Chondrocyte (in vitro differentiated cells): Measurements from ENCODE around the gene TCAP. TPM values are rescaled to one million over a fixed set of nuclear protein-coding genes. Genes with fewer than 3 reads are reported as not detected.

ENCODE experiments used
- DNase-seq: peaks from one replicate; pipeline ENCODE4 v3.0.0; 2021; ENCODE audit warnings: mixed read lengths, low spot score
- H3K27ac Mint-ChIP-seq: one replicate; pipeline ENCODE4 v1.8.0; 2021; ENCODE audit warnings: mild to moderate bottlenecking, moderate library complexity, mixed read lengths; ENCODE audit not compliant: unreplicated experiment
- H3K27me3 Mint-ChIP-seq: 2 replicates; pipeline ENCODE4 v1.8.0; 2021; ENCODE audit warnings: low read depth, mixed read lengths
- H3K36me3 Mint-ChIP-seq: 2 replicates; pipeline ENCODE4 v1.8.0; 2021; ENCODE audit warnings: low read depth, mixed read lengths
- H3K4me1 Mint-ChIP-seq: 2 replicates; pipeline ENCODE4 v1.8.0; 2021; ENCODE audit warnings: low read depth, mild to moderate bottlenecking, mixed read lengths
- H3K4me3 Mint-ChIP-seq: one replicate; pipeline ENCODE4 v1.8.0; 2021; ENCODE audit warnings: mild to moderate bottlenecking, moderate library complexity, mixed read lengths; ENCODE audit not compliant: unreplicated experiment
- H3K9me3 Mint-ChIP-seq: 2 replicates; pipeline ENCODE4 v1.8.0; 2021; ENCODE audit warnings: low read depth, mixed read lengths
- total RNA-seq: library from RNA; stranded (reverse); gene quantifications from 3 replicates; pipeline ENCODE4 v1.2.1, GENCODE V29; 2021
- TF ChIP-seq, protein P1 (sequence below): fragments of 200-600 bp; sonication (generic); IDR thresholded peaks from 2 replicates; pipeline ENCODE4 v1.5.0; 2021; ENCODE audit warnings: antibody characterized with exemption, mild to moderate bottlenecking, moderate library complexity

TCAP gene
- total RNA-seq, 1 donor from 2014 or later, result 0.77 TPM

DNA sequence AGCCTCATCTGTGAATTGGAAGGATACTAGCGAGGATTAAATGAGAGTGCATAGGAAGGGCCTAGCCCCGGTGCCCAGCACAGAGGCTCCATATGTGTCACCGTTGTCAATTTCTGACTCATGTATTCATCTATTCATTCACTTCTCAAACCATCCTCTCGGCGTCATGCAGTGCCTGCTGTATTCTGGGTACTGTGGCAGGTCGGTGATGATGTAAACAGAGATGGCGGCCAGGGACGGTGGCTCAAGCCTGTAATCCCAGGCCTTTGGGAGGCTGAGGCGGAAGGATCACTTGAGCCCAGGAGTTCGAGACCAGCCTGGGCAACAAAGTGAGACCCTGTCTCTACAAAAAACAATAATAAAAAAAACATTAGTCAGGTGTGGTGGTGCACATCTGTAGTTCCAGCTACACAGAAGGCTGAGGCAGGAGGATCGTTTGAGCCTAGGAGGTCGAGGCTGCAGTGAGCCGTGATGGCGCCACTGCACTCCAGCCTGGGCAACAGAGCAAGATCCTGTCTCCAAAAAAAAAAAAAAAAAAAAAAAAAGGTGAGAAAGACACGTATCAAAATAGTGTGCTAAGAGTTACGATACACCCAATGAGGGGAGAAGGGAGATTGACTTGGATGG, 42.7 kb upstream of the TCAP start:
- peaks cover 21% of the 10 kb centered on the region for H3K27me3 Mint-ChIP-seq
- no peaks in the 10 kb centered on the region for H3K9me3 Mint-ChIP-seq
- H3K4me1 Mint-ChIP-seq, result peaks cover 23% of the 10 kb centered on the region
- DNase-seq, result no peak
- TF ChIP-seq, protein P1, sequence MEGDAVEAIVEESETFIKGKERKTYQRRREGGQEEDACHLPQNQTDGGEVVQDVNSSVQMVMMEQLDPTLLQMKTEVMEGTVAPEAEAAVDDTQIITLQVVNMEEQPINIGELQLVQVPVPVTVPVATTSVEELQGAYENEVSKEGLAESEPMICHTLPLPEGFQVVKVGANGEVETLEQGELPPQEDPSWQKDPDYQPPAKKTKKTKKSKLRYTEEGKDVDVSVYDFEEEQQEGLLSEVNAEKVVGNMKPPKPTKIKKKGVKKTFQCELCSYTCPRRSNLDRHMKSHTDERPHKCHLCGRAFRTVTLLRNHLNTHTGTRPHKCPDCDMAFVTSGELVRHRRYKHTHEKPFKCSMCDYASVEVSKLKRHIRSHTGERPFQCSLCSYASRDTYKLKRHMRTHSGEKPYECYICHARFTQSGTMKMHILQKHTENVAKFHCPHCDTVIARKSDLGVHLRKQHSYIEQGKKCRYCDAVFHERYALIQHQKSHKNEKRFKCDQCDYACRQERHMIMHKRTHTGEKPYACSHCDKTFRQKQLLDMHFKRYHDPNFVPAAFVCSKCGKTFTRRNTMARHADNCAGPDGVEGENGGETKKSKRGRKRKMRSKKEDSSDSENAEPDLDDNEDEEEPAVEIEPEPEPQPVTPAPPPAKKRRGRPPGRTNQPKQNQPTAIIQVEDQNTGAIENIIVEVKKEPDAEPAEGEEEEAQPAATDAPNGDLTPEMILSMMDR, result no peak
- H3K27ac Mint-ChIP-seq, result no peak overlapping the region
- peaks cover 3% of the 10 kb centered on the region for H3K36me3 Mint-ChIP-seq
- no peak overlapping the region for H3K4me3 Mint-ChIP-seq

DNA sequence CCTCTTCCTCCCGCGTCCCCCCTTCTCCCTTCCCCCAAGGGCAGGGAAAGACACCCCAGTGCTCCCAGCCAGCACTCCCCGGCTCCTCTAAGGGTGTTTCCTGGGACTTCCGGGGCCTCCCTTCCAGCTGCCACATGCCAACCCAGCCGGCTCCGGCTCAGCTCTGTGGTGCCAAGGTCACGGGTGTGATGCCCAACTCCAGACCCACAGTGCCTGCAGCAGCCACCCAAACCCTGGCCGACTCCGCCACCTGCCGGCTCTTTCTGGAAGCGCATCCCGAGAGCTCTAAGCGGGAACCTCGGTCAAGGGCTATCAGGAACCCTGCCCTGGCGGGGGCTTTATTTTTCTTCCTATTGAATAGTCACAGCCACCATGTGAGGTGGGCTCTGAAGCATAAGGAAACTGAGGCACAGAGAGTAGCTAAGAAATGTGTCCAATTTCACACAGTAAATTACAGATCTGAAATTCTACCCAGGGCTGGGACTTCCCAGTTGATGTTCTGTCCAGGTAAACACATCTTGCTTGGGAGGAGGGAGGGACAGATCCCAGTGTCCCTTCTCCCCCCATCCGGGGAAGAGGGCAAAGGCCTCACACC, 41.7 kb upstream of the TCAP start:
- peaks cover 27% of the 10 kb centered on the region for H3K27me3 Mint-ChIP-seq
- no peaks in the 10 kb centered on the region for H3K9me3 Mint-ChIP-seq
- H3K4me3 Mint-ChIP-seq, result no peak overlapping the region
- H3K36me3 Mint-ChIP-seq, result peaks cover 3% of the 10 kb centered on the region
- peaks cover 20% of the 10 kb centered on the region for H3K4me1 Mint-ChIP-seq
- no peak overlapping the region for H3K27ac Mint-ChIP-seq
- TF ChIP-seq, protein P1, result peak; percentile 91
- DNase-seq, result no peak

DNA sequence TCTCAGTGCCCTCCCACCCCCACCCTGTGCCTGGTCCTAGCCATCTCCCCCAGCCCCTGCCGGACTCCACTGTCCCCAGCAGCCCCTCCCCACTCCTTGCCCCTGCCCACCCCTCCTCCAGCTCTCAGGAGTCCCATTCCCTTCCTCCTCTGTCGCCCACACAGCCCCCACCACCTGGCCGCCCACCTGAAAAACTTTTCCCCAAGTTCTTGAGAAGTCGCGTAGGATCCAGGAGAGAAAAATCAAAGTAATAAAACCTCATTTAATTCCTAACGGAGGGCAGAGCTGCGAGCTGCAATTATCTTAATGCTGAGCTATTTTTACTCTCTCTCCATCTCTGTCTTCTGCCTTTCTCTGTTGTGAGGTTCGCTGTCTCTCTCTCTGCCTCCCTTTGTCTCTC, 40.8 kb upstream of the TCAP start:
- H3K4me1 Mint-ChIP-seq, result peaks cover 17% of the 10 kb centered on the region
- H3K27ac Mint-ChIP-seq, result no peak overlapping the region
- TF ChIP-seq, protein P1, result no peak
- H3K36me3 Mint-ChIP-seq, result peaks cover 3% of the 10 kb centered on the region
- DNase-seq, result no peak
- no peak overlapping the region for H3K4me3 Mint-ChIP-seq
- H3K27me3 Mint-ChIP-seq, result peaks cover 31% of the 10 kb centered on the region
- H3K9me3 Mint-ChIP-seq, result no peaks in the 10 kb centered on the region

DNA sequence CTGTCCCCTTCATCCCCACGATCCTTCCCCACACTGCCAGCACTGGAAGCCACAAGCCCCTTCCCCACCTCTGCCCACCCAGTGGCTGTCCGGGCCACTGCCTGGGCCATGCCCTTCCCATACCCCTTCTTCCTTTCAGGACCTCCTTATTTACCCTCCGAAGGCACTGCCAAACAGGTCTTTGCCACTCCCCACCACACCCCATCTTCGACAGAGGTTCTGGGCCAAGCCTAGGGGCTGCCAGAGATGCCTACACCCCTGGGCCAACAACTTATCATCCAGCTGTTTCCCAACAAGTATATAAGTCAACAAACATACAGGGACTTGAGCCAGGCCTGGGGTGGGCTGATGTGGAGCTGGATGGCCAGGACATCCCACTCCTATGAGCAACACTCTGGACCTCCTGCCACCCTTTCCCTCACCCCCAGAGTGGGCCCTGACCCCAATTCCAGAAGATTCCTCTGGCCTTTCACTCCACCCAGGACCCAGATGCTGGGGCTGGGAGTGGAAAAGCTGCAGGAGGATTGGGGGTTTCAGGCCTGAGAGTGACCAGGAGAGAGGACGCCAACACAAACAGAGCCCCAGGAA, 39.9 kb upstream of the TCAP start:
- Mint-ChIP-seq H3K4me1 (peaks cover 17% of the 10 kb centered on the region), H3K9me3 (no peaks in the 10 kb centered on the region), H3K4me3 (no peak overlapping the region), H3K27ac (no peak overlapping the region), H3K36me3 (peaks cover 3% of the 10 kb centered on the region), H3K27me3 (peaks cover 33% of the 10 kb centered on the region)
- peak; percentile 36 for DNase-seq
- TF ChIP-seq, protein P1, result no peak

DNA sequence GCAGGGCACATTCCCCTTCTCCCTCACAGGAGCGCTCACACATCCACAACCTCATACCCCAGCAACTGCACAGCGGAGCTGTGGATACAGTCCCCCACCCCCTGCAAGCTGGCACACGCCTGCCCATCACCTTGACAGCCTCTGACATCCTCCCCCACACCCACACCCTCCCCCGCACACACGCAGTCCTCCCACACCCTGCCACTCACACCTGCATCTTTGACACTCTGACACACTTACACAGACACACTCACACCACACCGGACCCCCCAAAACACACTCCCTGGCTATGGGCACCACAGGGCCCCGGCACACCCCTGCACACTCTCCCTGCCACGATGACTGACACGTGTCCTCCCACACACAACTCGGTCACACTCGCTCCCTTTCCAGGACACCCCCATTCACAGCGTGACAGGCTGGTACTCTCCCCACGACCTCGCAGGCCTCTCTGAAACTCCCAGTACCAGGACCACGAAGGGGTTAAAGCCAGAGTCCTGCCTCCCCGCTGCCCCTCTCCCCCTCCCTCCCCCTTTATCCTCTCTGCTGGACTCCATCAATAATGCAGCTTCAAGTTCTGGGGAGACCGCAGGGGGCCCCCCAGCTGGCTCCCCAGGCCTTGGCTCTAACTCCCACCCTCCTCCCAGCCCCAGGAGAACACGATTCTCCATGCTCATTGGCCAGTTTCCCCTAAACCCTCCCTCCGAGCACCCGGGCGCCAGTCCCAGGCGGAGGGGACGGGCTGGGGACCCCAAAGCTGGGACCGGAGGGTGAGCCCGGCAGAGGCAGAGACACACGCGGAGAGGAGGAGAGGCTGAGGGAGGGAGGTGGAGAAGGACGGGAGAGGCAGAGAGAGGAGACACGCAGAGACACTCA, 38.7 kb upstream of the TCAP start, which contains the start of gene PPP1R1B:
PPP1R1B (plus strand) TSS at position 782 of the 876 bp plus-strand sequence. CDS start 441 bp downstream, outside the sequence.
- TF ChIP-seq, protein P1, result no peak
- no peak within 1 kb of the TSS for H3K27ac Mint-ChIP-seq

More for the DNA sequence above, 38.7 kb upstream of the TCAP start, which contains the start of gene PPP1R1B:
- no peak for DNase-seq
- H3K4me3 Mint-ChIP-seq, result peak within 1 kb of the TSS; percentile 65
- H3K9me3 Mint-ChIP-seq, result no peaks in the 10 kb centered on the region
- H3K36me3 Mint-ChIP-seq, result peaks cover 3% of the 10 kb centered on the region
- peaks cover 40% of the 10 kb centered on the region for H3K27me3 Mint-ChIP-seq
- H3K4me1 Mint-ChIP-seq, result peaks cover 17% of the 10 kb centered on the region
